ENCODE results near the gene CHST9.

- TF ChIP-seq BCOR (IDR thresholded peaks at IDR 0.05) (no peak), CCNT2 (IDR thresholded peaks at IDR 0.05; ENCODE audit: borderline replicate concordance, extremely low read depth, insufficient read length, low read depth, low read length) (no peak), CCAR2 (IDR thresholded peaks at IDR 0.05; ENCODE audit: low read depth, low read length) (no peak), SP1 (CRISPR knock-in tag; IDR thresholded peaks at IDR 0.05) (no peak), MIER1 (IDR thresholded peaks at IDR 0.05; ENCODE audit: low read depth) (no peak), NFXL1 (CRISPR knock-in tag; IDR thresholded peaks at IDR 0.05) (no peak), CTCF (IDR thresholded peaks at IDR 0.05 in 2 of 3, conservative IDR thresholded peaks at IDR 0.05 in 1 of 3; ENCODE audit: insufficient read depth in 2 of 3, low read depth in 1 of 3, low read length in 3 of 3) (no peak), NFIC (IDR thresholded peaks at IDR 0.05) (no peak), POLR2A (conservative IDR thresholded peaks at IDR 0.05) (no peak), USF2 (CRISPR knock-in tag; IDR thresholded peaks at IDR 0.05) (no peak), FOXK2 (conservative IDR thresholded peaks at IDR 0.05 in 1 of 2, IDR thresholded peaks at IDR 0.05 in 1 of 2; ENCODE audit: low read depth in 2 of 2) (no peak), BMI1 (IDR thresholded peaks at IDR 0.05; ENCODE audit: low read length) (no peak)
Measured at GRCh38 chr18:26928670-26929313, 256.3 kb downstream of the CHST9 start.
